ENCODE measurements around the gene ABCB10.
"Not testable (repeated sequence)": the region's sequence is repeated elsewhere in the genome, so short reads cannot be mapped to it uniquely, and the experiment has no call there.

ABCB10 gene

DNA sequence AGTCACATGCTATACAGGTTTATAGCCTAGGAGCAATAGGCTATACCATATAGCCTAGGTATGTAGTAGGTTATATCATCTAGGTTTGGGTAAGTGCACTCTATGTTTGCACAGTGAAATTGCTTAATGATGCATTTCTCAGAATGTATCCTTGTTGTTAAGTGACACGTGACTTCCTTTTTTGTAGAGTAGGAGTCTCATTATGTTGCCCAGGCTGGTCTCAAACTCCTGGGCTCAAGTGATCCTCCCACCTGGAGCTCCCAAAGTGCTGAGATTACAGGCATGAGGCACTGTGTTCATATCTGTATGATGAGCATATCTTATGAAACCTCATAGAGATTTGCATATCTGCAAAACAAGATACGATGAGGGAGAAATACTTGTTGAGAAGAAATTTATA is 13.8 kb upstream of the ABCB10 start:
- H3K9me3 ChIP-seq (ENCODE audit: control insufficient read depth in 2 of 2, low read length in 2 of 2): no peaks in the 10 kb centered on the region
- H3K4me1 ChIP-seq (ENCODE audit: control insufficient read depth in 2 of 2, insufficient read depth in 2 of 2, low read length in 2 of 2): peaks cover 0 to 5% of the 10 kb centered on the region in 2 donors
- H3K9ac ChIP-seq (ENCODE audit: low read depth in 1 of 2, low read length in 2 of 2): no peak overlapping the region
- no peak overlapping the region for H3K4me3 ChIP-seq (ENCODE audit: low read length in 2 of 2)
- H3K27ac ChIP-seq (ENCODE audit: low read depth in 2 of 2, low read length in 2 of 2): no peak overlapping the region
- no peaks in the 10 kb centered on the region for H3K36me3 ChIP-seq (ENCODE audit: control insufficient read depth in 2 of 2, insufficient read depth in 2 of 2, low read length in 2 of 2)
- H3K27me3 ChIP-seq (ENCODE audit: control insufficient read depth in 2 of 2, insufficient read depth in 2 of 2, low read length in 2 of 2): no peaks in the 10 kb centered on the region

DNA sequence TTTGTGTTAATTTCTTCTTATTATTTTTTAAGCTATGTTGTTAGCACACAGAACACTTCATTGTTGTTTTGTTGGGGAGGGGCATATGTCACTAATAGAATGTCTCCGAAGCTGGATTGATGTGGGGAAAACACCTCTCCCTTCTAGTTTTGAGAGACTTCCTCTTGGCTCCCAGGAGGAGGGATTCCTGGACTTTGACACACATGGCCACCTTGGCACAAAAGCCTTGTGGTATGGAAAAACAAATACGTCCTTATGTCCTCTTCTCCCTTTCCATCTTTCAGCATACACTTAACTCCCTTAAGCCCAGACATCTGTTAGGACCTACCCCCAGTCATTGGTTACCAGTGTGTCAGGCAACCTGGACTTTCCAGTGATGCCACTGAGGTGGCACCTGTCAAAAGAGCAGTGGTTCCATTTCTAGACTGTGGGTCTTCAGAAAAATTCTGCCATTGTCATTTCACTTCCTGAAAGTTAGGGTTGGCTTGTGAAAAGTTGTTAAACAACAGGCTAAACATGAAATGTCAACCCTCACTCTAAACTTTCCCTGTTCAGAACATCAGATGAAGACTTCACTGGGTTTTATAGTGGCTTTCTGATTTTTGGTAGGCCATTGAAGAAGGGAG is 12.5 kb upstream of the ABCB10 start:
- Histone ChIP-seq H3K27me3 (ENCODE audit: control insufficient read depth in 2 of 2, insufficient read depth in 2 of 2, low read length in 2 of 2) (no peaks in the 10 kb centered on the region), H3K9ac (ENCODE audit: low read depth in 1 of 2, low read length in 2 of 2) (no peak overlapping the region), H3K4me1 (ENCODE audit: control insufficient read depth in 2 of 2, insufficient read depth in 2 of 2, low read length in 2 of 2) (peaks cover 0 to 5% of the 10 kb centered on the region in 2 donors), H3K36me3 (ENCODE audit: control insufficient read depth in 2 of 2, insufficient read depth in 2 of 2, low read length in 2 of 2) (no peaks in the 10 kb centered on the region), H3K4me3 (ENCODE audit: low read length in 2 of 2) (no peak overlapping the region), H3K27ac (ENCODE audit: low read depth in 2 of 2, low read length in 2 of 2) (no peak overlapping the region), H3K9me3 (ENCODE audit: control insufficient read depth in 2 of 2, low read length in 2 of 2) (no peaks in the 10 kb centered on the region)

DNA sequence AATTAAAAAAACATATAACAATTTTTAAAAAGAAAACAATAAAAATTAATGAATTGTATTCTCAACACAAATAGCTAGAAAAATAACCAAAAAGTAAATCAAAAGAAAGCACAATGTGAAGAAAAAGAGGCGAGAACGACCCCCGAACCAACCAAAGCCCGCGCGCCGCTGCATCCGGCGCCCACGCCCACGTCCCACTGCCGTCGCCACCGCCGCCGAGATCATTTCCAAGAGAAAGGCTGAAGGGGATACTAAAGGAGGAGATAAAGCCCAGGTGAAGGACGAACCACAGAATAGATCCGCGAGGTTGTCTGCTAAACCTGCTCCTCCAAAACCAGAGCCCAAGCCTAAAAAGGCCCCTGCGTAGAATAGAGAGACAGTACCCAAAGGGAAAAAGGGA is 11.8 kb upstream of the ABCB10 start:
- Histone ChIP-seq H3K4me1 (ENCODE audit: control insufficient read depth in 2 of 2, insufficient read depth in 2 of 2, low read length in 2 of 2) (peaks cover 0 to 5% of the 10 kb centered on the region in 2 donors), H3K9me3 (ENCODE audit: control insufficient read depth in 2 of 2, low read length in 2 of 2) (no peaks in the 10 kb centered on the region), H3K9ac (ENCODE audit: low read depth in 1 of 2, low read length in 2 of 2) (no peak overlapping the region), H3K4me3 (ENCODE audit: low read length in 2 of 2) (no peak overlapping the region), H3K36me3 (ENCODE audit: control insufficient read depth in 2 of 2, insufficient read depth in 2 of 2, low read length in 2 of 2) (no peaks in the 10 kb centered on the region), H3K27ac (ENCODE audit: low read depth in 2 of 2, low read length in 2 of 2) (no peak overlapping the region), H3K27me3 (ENCODE audit: control insufficient read depth in 2 of 2, insufficient read depth in 2 of 2, low read length in 2 of 2) (no peaks in the 10 kb centered on the region)

DNA sequence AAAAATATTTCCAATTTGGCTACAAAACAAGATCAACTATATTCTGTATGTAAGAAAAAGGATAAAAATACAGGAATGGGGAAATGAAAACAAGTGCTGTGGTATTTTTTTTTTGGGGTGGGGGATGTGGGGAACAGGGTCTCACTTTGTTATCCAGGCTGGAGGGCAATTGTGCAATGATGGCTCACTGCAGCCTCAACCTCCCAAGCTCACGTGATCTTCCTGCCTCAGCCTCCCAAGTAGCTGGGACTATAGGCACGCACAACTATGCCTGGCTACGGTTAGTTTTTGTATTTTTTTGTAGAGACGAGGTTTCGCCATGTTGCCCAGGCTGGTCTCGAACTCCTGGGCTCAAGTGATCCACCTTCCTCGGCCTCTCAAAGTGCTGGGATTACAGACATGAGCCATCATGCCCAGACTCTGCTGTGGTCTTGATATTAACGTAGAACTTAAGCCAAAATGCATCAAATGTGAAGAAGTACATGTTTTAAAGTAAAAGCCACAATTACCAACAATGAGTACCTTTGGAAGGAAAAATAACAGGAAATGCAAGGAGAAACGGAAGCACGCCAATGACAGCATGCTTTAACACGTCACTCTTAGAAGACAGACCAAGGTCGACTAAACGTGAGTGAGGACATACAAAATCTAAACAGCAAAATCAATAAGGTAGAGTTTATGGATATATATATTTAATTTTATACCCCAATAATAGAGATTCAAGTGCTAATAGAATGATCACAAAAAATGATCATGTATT is 8.8 kb upstream of the ABCB10 start:
- H3K36me3 ChIP-seq (ENCODE audit: control insufficient read depth in 2 of 2, insufficient read depth in 2 of 2, low read length in 2 of 2): no peaks in the 10 kb centered on the region
- no peak overlapping the region for H3K27ac ChIP-seq (ENCODE audit: low read depth in 2 of 2, low read length in 2 of 2)
- no peaks in the 10 kb centered on the region for H3K9me3 ChIP-seq (ENCODE audit: control insufficient read depth in 2 of 2, low read length in 2 of 2)
- peaks cover 0 to 5% of the 10 kb centered on the region in 2 donors for H3K4me1 ChIP-seq (ENCODE audit: control insufficient read depth in 2 of 2, insufficient read depth in 2 of 2, low read length in 2 of 2)
- no peak overlapping the region for H3K9ac ChIP-seq (ENCODE audit: low read depth in 1 of 2, low read length in 2 of 2)
- H3K4me3 ChIP-seq (ENCODE audit: low read length in 2 of 2): no peak overlapping the region
- no peaks in the 10 kb centered on the region for H3K27me3 ChIP-seq (ENCODE audit: control insufficient read depth in 2 of 2, insufficient read depth in 2 of 2, low read length in 2 of 2)

DNA sequence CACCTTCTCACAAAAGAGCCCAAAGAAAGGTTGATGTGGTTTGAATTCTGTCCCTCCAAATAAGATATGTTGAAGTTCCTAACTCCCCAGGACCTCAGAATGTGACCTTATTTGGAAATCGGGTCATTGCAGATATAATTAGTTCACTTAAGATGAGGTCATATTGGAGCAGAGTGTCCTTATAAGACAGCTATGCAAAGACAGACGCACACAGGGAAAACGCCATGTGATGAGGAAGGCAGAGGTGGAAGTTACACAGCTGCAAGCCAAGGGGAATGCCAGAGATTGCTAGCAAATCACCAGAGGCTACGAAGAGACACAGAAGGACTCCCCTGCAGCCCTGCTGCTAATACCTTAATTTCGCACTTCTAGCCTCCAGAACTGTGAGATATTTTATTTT is 5.2 kb upstream of the ABCB10 start:
- no peak overlapping the region for H3K4me3 ChIP-seq (ENCODE audit: low read length in 2 of 2)
- H3K27ac ChIP-seq (ENCODE audit: low read depth in 2 of 2, low read length in 2 of 2): peak overlapping the region; percentile 7 to 39
- no peaks in the 10 kb centered on the region for H3K27me3 ChIP-seq (ENCODE audit: control insufficient read depth in 2 of 2, insufficient read depth in 2 of 2, low read length in 2 of 2)
- no peaks in the 10 kb centered on the region for H3K36me3 ChIP-seq (ENCODE audit: control insufficient read depth in 2 of 2, insufficient read depth in 2 of 2, low read length in 2 of 2)
- H3K4me1 ChIP-seq (ENCODE audit: control insufficient read depth in 2 of 2, insufficient read depth in 2 of 2, low read length in 2 of 2): no peaks in the 10 kb centered on the region
- no peaks in the 10 kb centered on the region for H3K9me3 ChIP-seq (ENCODE audit: control insufficient read depth in 2 of 2, low read length in 2 of 2)
- H3K9ac ChIP-seq (ENCODE audit: low read depth in 1 of 2, low read length in 2 of 2): no peak overlapping the region

DNA sequence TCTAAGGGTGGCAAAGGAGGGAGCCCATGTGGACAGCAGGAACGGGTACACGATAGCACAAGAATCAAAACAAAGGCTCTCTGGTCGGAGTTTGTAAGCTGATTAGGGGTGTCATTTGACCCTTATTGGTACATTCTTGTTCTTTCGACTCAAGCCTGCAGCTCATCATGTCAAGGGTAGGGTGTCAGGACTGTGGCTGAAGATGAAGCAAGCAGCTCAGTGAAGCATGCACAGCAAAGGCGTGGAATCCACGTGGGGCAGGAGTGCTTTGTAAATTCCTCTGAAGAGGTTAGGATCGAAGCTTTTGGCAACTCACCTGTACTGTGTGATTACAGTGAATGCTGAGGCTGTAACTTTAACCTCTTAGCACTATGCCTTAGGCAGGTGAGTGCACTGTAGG is 4.7 kb upstream of the ABCB10 start:
- Histone ChIP-seq H3K27ac (ENCODE audit: low read depth in 2 of 2, low read length in 2 of 2) (peak overlapping the region; percentile 7 to 39), H3K36me3 (ENCODE audit: control insufficient read depth in 2 of 2, insufficient read depth in 2 of 2, low read length in 2 of 2) (no peaks in the 10 kb centered on the region), H3K27me3 (ENCODE audit: control insufficient read depth in 2 of 2, insufficient read depth in 2 of 2, low read length in 2 of 2) (no peaks in the 10 kb centered on the region), H3K9ac (ENCODE audit: low read depth in 1 of 2, low read length in 2 of 2) (no peak overlapping the region), H3K4me1 (ENCODE audit: control insufficient read depth in 2 of 2, insufficient read depth in 2 of 2, low read length in 2 of 2) (no peaks in the 10 kb centered on the region), H3K4me3 (ENCODE audit: low read length in 2 of 2) (no peak overlapping the region), H3K9me3 (ENCODE audit: control insufficient read depth in 2 of 2, low read length in 2 of 2) (no peaks in the 10 kb centered on the region)

DNA sequence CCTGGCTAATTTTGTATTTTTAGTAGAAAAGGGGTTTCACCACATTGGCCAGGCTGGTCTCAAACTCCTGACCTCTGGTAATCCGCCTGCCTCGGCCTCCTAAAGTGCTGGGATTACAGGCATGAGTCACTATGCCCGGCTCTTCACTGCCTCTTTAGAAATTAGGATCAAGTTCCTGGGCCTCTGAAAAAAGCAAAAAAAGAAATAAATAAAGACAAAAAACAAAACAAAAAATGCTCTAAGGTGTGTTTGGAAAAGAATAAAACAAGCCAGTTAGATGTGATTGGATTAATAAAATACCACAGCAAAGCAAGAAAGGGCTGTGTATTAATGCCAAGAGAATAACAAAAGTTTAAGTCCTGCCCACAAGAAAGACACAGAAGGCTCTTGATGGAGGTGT is 4.2 kb upstream of the ABCB10 start:
- H3K9me3 ChIP-seq (ENCODE audit: control insufficient read depth in 2 of 2, low read length in 2 of 2): no peaks in the 10 kb centered on the region
- H3K9ac ChIP-seq (ENCODE audit: low read depth in 1 of 2, low read length in 2 of 2): no peak overlapping the region
- no peaks in the 10 kb centered on the region for H3K36me3 ChIP-seq (ENCODE audit: control insufficient read depth in 2 of 2, insufficient read depth in 2 of 2, low read length in 2 of 2)
- H3K27me3 ChIP-seq (ENCODE audit: control insufficient read depth in 2 of 2, insufficient read depth in 2 of 2, low read length in 2 of 2): no peaks in the 10 kb centered on the region
- H3K4me1 ChIP-seq (ENCODE audit: control insufficient read depth in 2 of 2, insufficient read depth in 2 of 2, low read length in 2 of 2): peaks cover 0 to 2% of the 10 kb centered on the region in 2 donors
- H3K4me3 ChIP-seq (ENCODE audit: low read length in 2 of 2): no peak overlapping the region
- peak overlapping the region in 1 of 2 donors; percentile 39 for H3K27ac ChIP-seq (ENCODE audit: low read depth in 2 of 2, low read length in 2 of 2)

DNA sequence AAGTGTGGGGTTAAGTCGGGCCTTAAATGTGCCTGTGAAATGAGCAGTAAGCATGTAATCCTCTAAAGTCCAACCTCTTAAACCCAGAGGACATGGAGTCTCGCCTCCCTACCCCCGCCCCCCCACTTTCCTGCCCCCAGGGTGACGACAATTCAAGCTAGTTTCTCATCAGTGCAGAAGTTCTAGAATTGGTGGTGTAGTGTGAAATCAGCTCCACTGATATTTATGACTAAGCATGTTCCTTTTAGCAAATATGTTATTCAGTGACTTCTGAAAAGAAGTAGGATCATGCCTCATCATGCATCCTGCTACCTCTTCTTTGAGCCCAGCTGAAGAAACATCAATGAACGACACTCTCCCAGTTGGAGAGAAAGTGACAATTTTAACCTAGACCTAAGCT is 2.6 kb upstream of the ABCB10 start:
- no peaks in the 10 kb centered on the region for H3K27me3 ChIP-seq (ENCODE audit: control insufficient read depth in 2 of 2, insufficient read depth in 2 of 2, low read length in 2 of 2)
- no peaks in the 10 kb centered on the region for H3K36me3 ChIP-seq (ENCODE audit: control insufficient read depth in 2 of 2, insufficient read depth in 2 of 2, low read length in 2 of 2)
- H3K9me3 ChIP-seq (ENCODE audit: control insufficient read depth in 2 of 2, low read length in 2 of 2): no peaks in the 10 kb centered on the region
- H3K27ac ChIP-seq (ENCODE audit: low read depth in 2 of 2, low read length in 2 of 2): no peak overlapping the region
- no peak overlapping the region for H3K4me3 ChIP-seq (ENCODE audit: low read length in 2 of 2)
- no peak overlapping the region for H3K9ac ChIP-seq (ENCODE audit: low read depth in 1 of 2, low read length in 2 of 2)
- H3K4me1 ChIP-seq (ENCODE audit: control insufficient read depth in 2 of 2, insufficient read depth in 2 of 2, low read length in 2 of 2): peaks cover 9 to 11% of the 10 kb centered on the region in 2 donors

DNA sequence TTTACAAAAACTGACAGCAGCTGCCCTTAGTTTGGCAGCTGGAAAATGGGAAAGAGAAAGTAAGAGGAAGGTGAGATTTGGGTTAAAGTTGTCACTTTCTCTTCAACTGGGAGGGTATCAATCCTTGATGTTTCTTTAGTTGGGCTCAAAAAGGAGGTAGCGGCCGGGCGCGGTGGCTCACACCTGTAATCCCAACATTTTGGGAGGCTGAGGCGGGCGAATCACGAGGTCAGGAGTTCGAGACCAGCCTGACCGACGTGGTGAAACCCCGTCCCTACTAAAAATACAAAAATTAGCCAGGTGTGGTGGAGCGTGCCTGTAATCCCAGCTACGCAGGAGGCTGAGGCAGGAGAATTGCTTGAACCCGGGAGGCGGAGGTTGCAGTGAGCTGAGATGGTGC is 1.6 kb upstream of the ABCB10 start:
- H3K9me3 ChIP-seq (ENCODE audit: control insufficient read depth in 2 of 2, low read length in 2 of 2); H3K9ac ChIP-seq (ENCODE audit: low read depth in 1 of 2, low read length in 2 of 2); H3K27me3 ChIP-seq (ENCODE audit: control insufficient read depth in 2 of 2, insufficient read depth in 2 of 2, low read length in 2 of 2); H3K36me3 ChIP-seq (ENCODE audit: control insufficient read depth in 2 of 2, insufficient read depth in 2 of 2, low read length in 2 of 2); H3K27ac ChIP-seq (ENCODE audit: low read depth in 2 of 2, low read length in 2 of 2); H3K4me3 ChIP-seq (ENCODE audit: low read length in 2 of 2): not testable (repeated sequence)
- peaks cover 9 to 11% of the 10 kb centered on the region in 2 donors for H3K4me1 ChIP-seq (ENCODE audit: control insufficient read depth in 2 of 2, insufficient read depth in 2 of 2, low read length in 2 of 2)

DNA sequence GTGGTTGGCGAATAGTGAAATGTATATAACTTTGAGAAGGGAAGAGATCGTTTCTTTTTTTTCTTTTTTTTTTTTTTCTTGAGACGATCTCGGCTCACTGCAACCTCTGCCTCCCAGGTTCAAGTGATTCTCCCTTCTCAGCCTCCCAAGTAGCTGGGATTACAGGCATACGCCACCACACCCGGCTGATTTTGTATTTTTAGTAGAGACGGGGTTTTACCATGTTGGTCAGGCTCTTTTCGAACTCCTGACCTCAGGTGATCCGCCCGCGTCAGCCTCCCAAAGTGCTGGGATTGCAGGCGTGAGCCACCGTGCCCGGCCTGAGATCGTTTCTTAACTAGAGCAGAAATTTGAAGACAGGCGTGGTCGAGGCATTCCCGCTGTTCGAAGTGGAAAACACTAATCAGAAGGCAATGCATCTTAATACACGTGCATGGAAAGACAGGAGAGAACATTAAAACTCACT is 862 bp upstream of the ABCB10 start:
- peaks cover 9 to 11% of the 10 kb centered on the region in 2 donors for H3K4me1 ChIP-seq (ENCODE audit: control insufficient read depth in 2 of 2, insufficient read depth in 2 of 2, low read length in 2 of 2)
- H3K9ac ChIP-seq (ENCODE audit: low read depth in 1 of 2, low read length in 2 of 2): peak overlapping the region; percentile 75 to 89
- peak overlapping the region; percentile 87 to 89 for H3K27ac ChIP-seq (ENCODE audit: low read depth in 2 of 2, low read length in 2 of 2)
- H3K36me3 ChIP-seq (ENCODE audit: control insufficient read depth in 2 of 2, insufficient read depth in 2 of 2, low read length in 2 of 2); H3K9me3 ChIP-seq (ENCODE audit: control insufficient read depth in 2 of 2, low read length in 2 of 2); H3K27me3 ChIP-seq (ENCODE audit: control insufficient read depth in 2 of 2, insufficient read depth in 2 of 2, low read length in 2 of 2): not testable (repeated sequence)
- H3K4me3 ChIP-seq (ENCODE audit: low read length in 2 of 2): peak overlapping the region; percentile 90 to 94
